Prostate gland (tissue), 2 donors: ENCODE results near the gene DDX46.

Experiments used
- POLR2AphosphoS5 ChIP-seq: sonication (generic); formaldehyde crosslinking; IDR thresholded peaks from one replicate; pipeline ENCODE4 v1.6.1; 2017; ENCODE audit warnings: antibody characterized with exemption
- TF ChIP-seq, protein P1 (sequence below), 4 experiments: fragments of 200-600 bp in 2 of 4; fragments of 450-650 bp in 2 of 4; sonication (generic) in 2 of 4; IDR thresholded peaks; 1 replicate in 3 of 4; 2 replicates in 1 of 4; pipeline ENCODE4 v1.5.1; 2016 to 2019; ENCODE audit warnings: antibody characterized with exemption in 4 of 4, mild to moderate bottlenecking in 2 of 4, moderate library complexity in 2 of 4

DNA sequence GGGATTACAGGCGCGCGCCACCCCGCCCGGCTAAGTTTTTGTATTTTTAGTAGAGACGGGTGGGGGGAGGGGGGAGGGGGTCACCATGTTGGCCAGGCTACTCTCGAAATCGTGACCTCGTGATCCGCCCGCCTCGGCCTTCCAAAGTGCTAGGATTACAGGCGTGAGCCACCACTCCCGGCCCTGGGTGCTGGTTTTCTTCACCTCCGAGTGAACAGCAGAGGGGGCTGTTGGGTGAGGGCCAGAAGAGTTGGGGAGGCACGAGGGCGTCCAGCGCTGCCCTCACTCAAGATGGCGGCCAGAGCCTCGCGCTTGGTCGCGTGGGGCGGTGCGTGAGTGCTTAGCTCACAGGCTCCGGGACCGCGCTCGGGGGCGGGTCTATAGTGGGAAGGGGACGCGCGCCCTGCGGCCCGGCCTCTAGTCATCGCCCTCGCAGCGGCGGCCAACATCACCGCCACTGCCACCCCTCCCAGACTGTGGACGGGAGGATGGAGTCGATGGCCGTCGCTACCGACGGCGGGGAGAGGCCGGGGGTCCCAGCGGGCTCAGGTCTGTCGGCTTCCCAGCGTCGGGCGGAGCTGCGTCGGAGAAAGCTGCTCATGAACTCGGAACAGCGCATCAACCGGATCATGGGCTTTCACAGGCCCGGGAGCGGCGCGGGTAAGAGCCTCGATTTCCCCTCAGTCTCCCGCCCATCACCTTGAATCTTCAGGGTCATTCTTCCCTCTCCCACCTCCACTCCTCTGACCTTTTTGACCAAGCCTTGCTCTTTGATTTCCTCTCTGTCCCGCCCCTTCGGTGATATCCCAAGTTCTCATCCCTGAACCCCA lies 20.2 kb upstream of the DDX46 start, which contains the start of gene CAMLG:
- TF ChIP-seq, protein P1, sequence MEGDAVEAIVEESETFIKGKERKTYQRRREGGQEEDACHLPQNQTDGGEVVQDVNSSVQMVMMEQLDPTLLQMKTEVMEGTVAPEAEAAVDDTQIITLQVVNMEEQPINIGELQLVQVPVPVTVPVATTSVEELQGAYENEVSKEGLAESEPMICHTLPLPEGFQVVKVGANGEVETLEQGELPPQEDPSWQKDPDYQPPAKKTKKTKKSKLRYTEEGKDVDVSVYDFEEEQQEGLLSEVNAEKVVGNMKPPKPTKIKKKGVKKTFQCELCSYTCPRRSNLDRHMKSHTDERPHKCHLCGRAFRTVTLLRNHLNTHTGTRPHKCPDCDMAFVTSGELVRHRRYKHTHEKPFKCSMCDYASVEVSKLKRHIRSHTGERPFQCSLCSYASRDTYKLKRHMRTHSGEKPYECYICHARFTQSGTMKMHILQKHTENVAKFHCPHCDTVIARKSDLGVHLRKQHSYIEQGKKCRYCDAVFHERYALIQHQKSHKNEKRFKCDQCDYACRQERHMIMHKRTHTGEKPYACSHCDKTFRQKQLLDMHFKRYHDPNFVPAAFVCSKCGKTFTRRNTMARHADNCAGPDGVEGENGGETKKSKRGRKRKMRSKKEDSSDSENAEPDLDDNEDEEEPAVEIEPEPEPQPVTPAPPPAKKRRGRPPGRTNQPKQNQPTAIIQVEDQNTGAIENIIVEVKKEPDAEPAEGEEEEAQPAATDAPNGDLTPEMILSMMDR (IDR thresholded peaks at IDR 0.05), result peak in 3 of 4 experiments; percentile 43 to 67 (median 60)
- TF ChIP-seq POLR2AphosphoS5, result peak; percentile 90
